Measurements from ENCODE around the gene FOXN1.
"Not testable (repeated sequence)": the region's sequence is repeated elsewhere in the genome, so short reads cannot be mapped to it uniquely, and the experiment has no call there.

Gene FOXN1

DNA sequence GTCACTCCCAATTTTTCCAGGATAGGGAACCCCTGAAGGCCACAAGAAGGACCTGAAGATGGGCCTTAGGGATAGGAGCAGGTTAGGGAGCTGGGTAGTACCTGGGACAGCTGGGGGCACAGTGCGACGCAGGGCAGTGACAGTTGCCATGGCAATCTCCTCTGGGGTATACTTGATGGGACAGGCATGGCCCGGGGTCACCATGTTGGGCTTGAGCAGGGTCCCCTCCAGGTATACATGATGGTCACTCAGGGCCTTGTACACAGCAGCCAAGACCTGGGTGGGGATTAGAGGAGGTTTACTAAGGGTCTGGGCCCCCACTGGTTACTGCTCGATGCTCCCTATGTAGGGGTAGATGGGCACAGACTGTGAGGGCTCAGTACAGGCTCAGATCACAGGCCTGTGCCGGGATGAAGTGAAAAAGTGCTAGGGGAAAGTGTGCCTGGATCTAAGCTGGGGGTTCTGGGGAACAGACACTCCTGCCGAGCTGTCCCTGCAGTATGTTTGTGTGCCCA lies 67.9 kb downstream of the FOXN1 start:
- TF ChIP-seq, protein P1, sequence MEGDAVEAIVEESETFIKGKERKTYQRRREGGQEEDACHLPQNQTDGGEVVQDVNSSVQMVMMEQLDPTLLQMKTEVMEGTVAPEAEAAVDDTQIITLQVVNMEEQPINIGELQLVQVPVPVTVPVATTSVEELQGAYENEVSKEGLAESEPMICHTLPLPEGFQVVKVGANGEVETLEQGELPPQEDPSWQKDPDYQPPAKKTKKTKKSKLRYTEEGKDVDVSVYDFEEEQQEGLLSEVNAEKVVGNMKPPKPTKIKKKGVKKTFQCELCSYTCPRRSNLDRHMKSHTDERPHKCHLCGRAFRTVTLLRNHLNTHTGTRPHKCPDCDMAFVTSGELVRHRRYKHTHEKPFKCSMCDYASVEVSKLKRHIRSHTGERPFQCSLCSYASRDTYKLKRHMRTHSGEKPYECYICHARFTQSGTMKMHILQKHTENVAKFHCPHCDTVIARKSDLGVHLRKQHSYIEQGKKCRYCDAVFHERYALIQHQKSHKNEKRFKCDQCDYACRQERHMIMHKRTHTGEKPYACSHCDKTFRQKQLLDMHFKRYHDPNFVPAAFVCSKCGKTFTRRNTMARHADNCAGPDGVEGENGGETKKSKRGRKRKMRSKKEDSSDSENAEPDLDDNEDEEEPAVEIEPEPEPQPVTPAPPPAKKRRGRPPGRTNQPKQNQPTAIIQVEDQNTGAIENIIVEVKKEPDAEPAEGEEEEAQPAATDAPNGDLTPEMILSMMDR (IDR thresholded peaks at IDR 0.05; ENCODE audit: control insufficient read depth, extremely low read depth, insufficient read depth), result no peak
- no peak for DNase-seq (ENCODE audit: low read depth)
- no peak overlapping the region for H3K4me3 ChIP-seq (ENCODE audit: low read depth, low read length)

DNA sequence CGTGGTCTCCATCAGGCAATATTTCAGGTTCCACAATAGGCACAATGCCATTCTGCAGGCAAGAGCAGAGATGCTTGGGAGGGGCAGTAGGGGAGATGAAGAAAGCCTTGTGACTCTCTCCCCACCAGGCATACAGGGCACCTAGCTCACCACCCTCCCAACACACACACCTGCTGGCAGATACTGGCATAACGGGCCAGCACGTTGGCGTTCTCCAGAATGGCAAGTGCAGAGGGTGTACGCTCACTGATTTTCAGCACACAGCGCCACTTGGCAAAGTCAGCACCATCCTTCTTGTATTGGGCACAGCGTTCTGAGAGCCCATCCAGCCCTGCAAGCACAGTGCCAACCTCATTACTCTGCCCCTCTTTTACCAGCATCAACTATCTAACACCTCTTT lies 68.4 kb downstream of the FOXN1 start:
- no peak overlapping the region for H3K4me3 ChIP-seq (ENCODE audit: low read depth, low read length)
- TF ChIP-seq, protein P1 (IDR thresholded peaks at IDR 0.05; ENCODE audit: control insufficient read depth, extremely low read depth, insufficient read depth), result no peak
- no peak for DNase-seq (ENCODE audit: low read depth)

DNA sequence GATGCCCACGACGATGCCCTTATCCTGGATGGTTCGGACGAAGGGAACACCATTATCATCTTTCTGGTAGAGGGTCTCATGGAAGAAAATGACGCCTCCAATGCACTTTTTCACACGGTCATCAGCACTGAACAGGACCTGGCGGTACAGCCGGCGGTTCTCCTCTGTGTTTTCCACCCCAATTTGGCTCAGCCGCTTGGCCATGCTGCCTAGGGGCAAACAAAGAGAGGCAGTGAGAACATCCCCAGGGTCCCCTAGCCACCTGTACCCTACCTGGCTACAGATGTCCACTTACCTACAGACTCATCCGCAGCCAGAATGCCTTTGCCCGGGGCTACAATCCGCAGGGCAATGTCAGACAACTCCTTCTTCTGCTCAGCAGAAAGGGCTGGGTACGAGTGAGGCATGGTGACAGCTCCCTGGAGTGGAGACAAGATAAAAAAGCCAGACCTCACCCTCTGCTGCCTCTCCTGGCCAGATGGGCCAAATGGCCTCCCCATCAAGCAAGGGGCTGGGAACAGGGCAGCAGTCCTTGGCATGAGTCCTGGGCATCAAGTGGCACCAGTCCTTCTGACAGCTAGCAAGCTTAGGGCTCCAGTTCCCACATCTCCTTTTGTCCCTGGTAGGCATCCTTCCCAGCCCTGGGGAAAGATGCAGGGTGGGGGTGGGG lies 69.1 kb downstream of the FOXN1 start:
- peak overlapping the region; percentile 56 for H3K4me3 ChIP-seq (ENCODE audit: low read depth, low read length)
- DNase-seq (ENCODE audit: low read depth), result no peak

DNA sequence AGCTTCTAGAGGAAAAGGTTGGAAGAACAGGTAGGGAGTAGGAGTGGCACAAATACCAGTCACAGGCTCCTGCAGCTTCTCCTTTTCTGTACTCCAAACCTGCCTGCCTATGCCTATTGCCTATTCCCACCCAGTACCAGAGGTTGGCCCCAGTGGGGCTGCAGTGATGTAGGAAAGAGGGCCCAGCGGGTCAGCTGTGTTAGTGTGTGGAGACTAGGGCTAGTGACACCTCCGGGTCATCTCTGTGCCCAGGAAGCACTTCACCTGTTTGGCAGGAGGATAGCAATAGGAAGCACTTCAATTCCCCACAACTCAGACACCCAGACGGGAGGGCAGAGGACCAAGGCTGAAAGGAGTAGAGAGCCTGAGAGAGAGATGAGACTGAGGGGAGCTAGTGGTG lies 69.9 kb downstream of the FOXN1 start:
- DNase-seq (ENCODE audit: low read depth), result not testable (repeated sequence)

More for the DNA sequence above, 69.1 kb downstream of the FOXN1 start:
- TF ChIP-seq, protein P1 (IDR thresholded peaks at IDR 0.05; ENCODE audit: control insufficient read depth, extremely low read depth, insufficient read depth), result no peak

DNA sequence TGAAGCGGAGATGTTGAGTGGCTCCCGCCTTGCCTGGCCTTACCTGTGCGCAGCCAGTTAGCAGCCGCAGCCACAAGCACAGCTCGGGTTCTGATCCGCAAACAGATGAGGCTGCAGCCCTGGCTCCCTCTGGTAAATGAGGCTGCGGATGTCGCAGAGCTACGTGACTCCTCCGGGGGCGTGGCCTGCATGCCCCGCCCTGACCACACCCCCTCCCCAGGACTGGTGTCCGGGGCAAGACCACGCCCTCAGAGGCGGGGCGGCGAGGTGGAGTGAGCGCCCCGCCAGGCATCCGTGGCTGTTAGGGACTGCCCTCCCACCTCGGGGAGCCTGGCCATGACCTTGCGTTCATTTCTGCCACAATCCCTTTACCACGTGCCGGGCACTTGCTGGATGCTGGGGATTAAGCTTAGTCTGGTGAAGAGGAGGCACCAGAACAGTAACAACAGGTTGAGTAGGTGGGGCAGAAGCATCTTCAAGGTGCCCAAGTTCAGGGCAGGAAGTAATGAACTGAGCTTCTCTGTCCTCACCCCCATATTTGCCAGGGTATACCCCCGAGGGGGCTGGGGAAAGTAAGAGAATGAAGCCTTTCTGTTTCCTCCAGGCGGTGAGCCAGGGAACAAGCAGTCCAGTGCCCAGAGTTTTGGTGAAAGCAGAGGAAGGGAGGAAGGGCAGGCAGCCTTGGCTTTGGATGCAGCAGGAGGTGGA lies 70.8 kb downstream of the FOXN1 start, which contains the start of gene ALDOC:
ALDOC (minus strand) TSS at position 138 of the 708 bp plus-strand sequence. CDS start 1,363 bp downstream, outside the sequence.
- peak; percentile 91 for DNase-seq (ENCODE audit: low read depth)
- peak within 1 kb of the TSS; percentile 56 for H3K4me3 ChIP-seq (ENCODE audit: low read depth, low read length)
- TF ChIP-seq, protein P1 (IDR thresholded peaks at IDR 0.05; ENCODE audit: control insufficient read depth, extremely low read depth, insufficient read depth), result no peak

More for the DNA sequence above, 69.9 kb downstream of the FOXN1 start:
- H3K4me3 ChIP-seq (ENCODE audit: low read depth, low read length), result peak overlapping the region; percentile 56

DNA sequence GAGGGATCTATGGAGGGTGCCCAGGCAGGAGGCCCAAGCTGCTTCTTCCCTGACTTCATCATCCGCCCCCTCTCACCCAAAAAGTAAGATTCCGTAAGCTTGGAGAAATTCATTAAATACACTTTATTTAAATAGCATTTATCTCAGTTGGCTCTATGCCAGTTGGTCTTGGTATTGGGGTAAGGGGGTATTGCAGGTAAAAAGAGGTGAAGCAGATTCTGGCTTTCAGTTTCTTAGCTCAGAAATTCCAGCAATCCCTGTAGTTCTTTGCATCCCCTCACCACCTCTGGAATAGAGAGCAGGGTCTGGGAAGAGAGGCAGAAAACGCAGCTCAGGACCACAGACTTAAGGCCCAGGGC lies 71.3 kb downstream of the FOXN1 start:
- no peak for DNase-seq (ENCODE audit: low read depth)
- no peak overlapping the region for H3K4me3 ChIP-seq (ENCODE audit: low read depth, low read length)
- TF ChIP-seq, protein P1 (IDR thresholded peaks at IDR 0.05; ENCODE audit: control insufficient read depth, extremely low read depth, insufficient read depth), result no peak

All from LNCaP clone FGC (cell line).